OCI-LY7 (cell line): ENCODE data around the gene OR8S1. TPM values are rescaled to one million over a fixed set of nuclear protein-coding genes. Genes with fewer than 3 reads are reported as not detected.
"Not testable (repeated sequence)": the region's sequence is repeated elsewhere in the genome, so short reads cannot be mapped to it uniquely, and the experiment has no call there.

Source experiments
- BruUV-seq: library from RNA; stranded (reverse); fragments of 400-500 nt; replicated peaks from 2 replicates; lab custom pipeline; 2021; lab: Mats Ljungman, UMichigan
- CTCF ChIA-PET: fragments of 300-600 bp; sonication (Branson Sonifier 250); formaldehyde crosslinking; loops from one replicate; lab custom pipeline; 2022; ENCODE audit warnings: antibody characterized with exemption; ENCODE audit not compliant: unreplicated experiment; lab: Charles Lee
- POLR2A ChIA-PET: fragments of 300-600 bp; sonication (Branson Sonifier 250); formaldehyde crosslinking; loops from one replicate; lab custom pipeline; 2022; ENCODE audit warnings: antibody characterized with exemption; lab: Charles Lee
- DNase-seq: peaks from one replicate; pipeline ENCODE4 v3.0.0-alpha.2; 2015; ENCODE audit warnings: low spot score
- H2AFZ ChIP-seq: fragments of 200-600 bp; sonication (generic), shearing (Covaris generic); 2 replicates; pipeline ENCODE4 v1.6.1; 2014; ENCODE audit warnings: mild to moderate bottlenecking, antibody characterized with exemption, low read length, moderate library complexity
- H3K27ac ChIP-seq: fragments of 200-600 bp; sonication (generic); 2 replicates; pipeline ENCODE4 v1.5.1; 2014; ENCODE audit warnings: mixed run types, low read depth, mild to moderate bottlenecking, moderate library complexity, low read length, inconsistent platforms; ENCODE audit not compliant: poor library complexity, severe bottlenecking
- H3K36me3 ChIP-seq: fragments of 200-600 bp; sonication (generic); 2 replicates; pipeline ENCODE4 v1.6.1; 2014; ENCODE audit warnings: mild to moderate bottlenecking, antibody characterized with exemption, low read length, moderate library complexity, mixed read lengths; ENCODE audit not compliant: insufficient read depth
- H3K4me1 ChIP-seq: fragments of 200-600 bp; sonication (generic); 2 replicates; pipeline ENCODE4 v1.5.1; 2014; ENCODE audit warnings: mild to moderate bottlenecking, low read length; ENCODE audit not compliant: insufficient read depth, poor library complexity, severe bottlenecking
- H3K4me2 ChIP-seq: fragments of 200-600 bp; sonication (generic); 2 replicates; pipeline ENCODE4 v1.6.1; 2014; ENCODE audit warnings: mild to moderate bottlenecking, low read length
- H3K4me3 ChIP-seq: fragments of 200-600 bp; sonication (generic); 2 replicates; pipeline ENCODE4 v1.5.1; 2014; ENCODE audit warnings: mild to moderate bottlenecking, low read depth, low read length; ENCODE audit not compliant: poor library complexity, severe bottlenecking
- H3K79me2 ChIP-seq: fragments of 200-600 bp; sonication (generic); 2 replicates; pipeline ENCODE4 v1.6.1; 2016; ENCODE audit warnings: low read depth, mild to moderate bottlenecking, low read length, moderate library complexity, mixed read lengths; ENCODE audit not compliant: insufficient read depth
- H3K9me2 ChIP-seq: fragments of 200-600 bp; sonication (generic); 2 replicates; pipeline ENCODE4 v1.6.1; 2016; ENCODE audit warnings: mild to moderate bottlenecking, low read length, mixed read lengths; ENCODE audit not compliant: insufficient read depth
- H3K9me3 ChIP-seq: fragments of 200-600 bp; sonication (generic); 2 replicates; pipeline ENCODE4 v1.6.1; 2014; ENCODE audit warnings: mild to moderate bottlenecking, mixed run types, low read length, mixed read lengths
- H4K20me1 ChIP-seq: fragments of 200-600 bp; sonication (generic); 2 replicates; pipeline ENCODE4 v1.6.1; 2014; ENCODE audit warnings: mild to moderate bottlenecking, antibody characterized with exemption, low read length, moderate library complexity, mixed read lengths; ENCODE audit not compliant: insufficient read depth
- CTCF ChIP-seq: fragments of 200-600 bp; sonication (generic); conservative IDR thresholded peaks from 2 replicates; pipeline ENCODE4 v1.5.1; 2014; ENCODE audit warnings: mild to moderate bottlenecking, antibody characterized with exemption, low read length, moderate library complexity, mixed read lengths
- EZH2phosphoT487 ChIP-seq: fragments of 200-600 bp; sonication (generic); IDR thresholded peaks from 2 replicates; pipeline ENCODE4 v1.6.1; 2018; ENCODE audit warnings: low read depth, borderline replicate concordance, mild to moderate bottlenecking, mixed run types, antibody characterized with exemption, low read length, moderate library complexity, mixed read lengths
- intact Hi-C: fragments of 100-400 bp; cut with micrococcal nuclease; formaldehyde crosslinking; loops from one replicate; pipeline ENCODE4 v1.10.0; 2022; ENCODE audit not compliant: unreplicated experiment
- total RNA-seq, 2 experiments: library from RNA; depleted of rRNA in 1 of 2; stranded (reverse); fragments of >200 nt in 1 of 2; shearing (Covaris generic) in 1 of 2; gene quantifications; 2 replicates each; pipeline ENCODE4 v1.2.3, GENCODE V29; 2014 to 2022

Gene OR8S1
- total RNA-seq, 2 experiments from 2014 or later: not detected

GRCh38 chr12:48486261-48486660, 39.2 kb upstream of the OR8S1 start:
- Histone ChIP-seq H3K36me3 (no peaks in the 10 kb centered on the region), H3K9me2 (no peaks in the 10 kb centered on the region), H3K4me1 (no peaks in the 10 kb centered on the region), H3K27ac (no peak overlapping the region), H3K4me2 (no peak overlapping the region), H3K79me2 (no peaks in the 10 kb centered on the region), H3K9me3 (no peaks in the 10 kb centered on the region), H4K20me1 (no peaks in the 10 kb centered on the region), H2AFZ (no peak overlapping the region), H3K4me3 (no peak overlapping the region)
- no TSS peak for BruUV-seq
- ChIA-PET POLR2A (no interaction called here), CTCF (no interaction called here)
- TF ChIP-seq EZH2phosphoT487 (no peak), CTCF (no peak)
- no peak for DNase-seq
- intact Hi-C loops: no loop called here

- H2AFZ ChIP-seq: no peak overlapping the region
- no peaks in the 10 kb centered on the region for H3K9me3 ChIP-seq
- H3K4me1 ChIP-seq: no peaks in the 10 kb centered on the region
- H4K20me1 ChIP-seq: no peaks in the 10 kb centered on the region
- POLR2A ChIA-PET: no interaction called here
- no peak for TF ChIP-seq EZH2phosphoT487
- H3K79me2 ChIP-seq: no peaks in the 10 kb centered on the region
- H3K4me3 ChIP-seq: no peak overlapping the region
- DNase-seq: no peak
- no peaks in the 10 kb centered on the region for H3K36me3 ChIP-seq
- no peak overlapping the region for H3K27ac ChIP-seq
- CTCF ChIA-PET: no interaction called here
- intact Hi-C loops: no loop called here
- no TSS peak for BruUV-seq
- no peak overlapping the region for H3K4me2 ChIP-seq
- H3K9me2 ChIP-seq: no peaks in the 10 kb centered on the region
These were observed 38.8 kb upstream of the OR8S1 start for GRCh38 chr12:48486679-48487078.

- TF ChIP-seq EZH2phosphoT487: no peak
- no peak for TF ChIP-seq CTCF
- no peak overlapping the region for H3K4me2 ChIP-seq
- no peaks in the 10 kb centered on the region for H4K20me1 ChIP-seq
- BruUV-seq: no TSS peak
- H3K9me3 ChIP-seq: no peaks in the 10 kb centered on the region
- ChIA-PET POLR2A (no interaction called here), CTCF (no interaction called here)
- H2AFZ ChIP-seq: no peak overlapping the region
- H3K79me2 ChIP-seq: no peaks in the 10 kb centered on the region
- intact Hi-C loops: no loop called here
- H3K36me3 ChIP-seq: no peaks in the 10 kb centered on the region
- H3K27ac ChIP-seq: no peak overlapping the region
- no peaks in the 10 kb centered on the region for H3K9me2 ChIP-seq
- no peak overlapping the region for H3K4me3 ChIP-seq
- DNase-seq: no peak
- H3K4me1 ChIP-seq: no peaks in the 10 kb centered on the region
These were observed 36.4 kb upstream of the OR8S1 start for GRCh38 chr12:48489012-48489411.

GRCh38 chr12:48489456-48489855, 36.0 kb upstream of the OR8S1 start:
- intact Hi-C loops, CTCF ChIA-PET, H3K4me2 ChIP-seq, H2AFZ ChIP-seq, H3K4me1 ChIP-seq, H3K36me3 ChIP-seq, H4K20me1 ChIP-seq, H3K9me2 ChIP-seq, H3K79me2 ChIP-seq, H3K4me3 ChIP-seq, DNase-seq, H3K9me3 ChIP-seq, BruUV-seq, H3K27ac ChIP-seq, POLR2A ChIA-PET: not testable (repeated sequence)

GRCh38 chr12:48500281-48500680, 25.2 kb upstream of the OR8S1 start:
- H3K4me1 ChIP-seq, H3K4me2 ChIP-seq, intact Hi-C loops, H4K20me1 ChIP-seq, H3K36me3 ChIP-seq, H3K9me2 ChIP-seq, POLR2A ChIA-PET, BruUV-seq, DNase-seq, H2AFZ ChIP-seq, H3K9me3 ChIP-seq, H3K4me3 ChIP-seq, H3K79me2 ChIP-seq, H3K27ac ChIP-seq, CTCF ChIA-PET: not testable (repeated sequence)
